ENCODE data around the gene BANK1. TPM values are rescaled to one million over a fixed set of nuclear protein-coding genes. Genes with fewer than 3 reads are reported as not detected.

BANK1 gene
- total RNA-seq, 1 donor from 2014 or later = 336 TPM

- Mint-ChIP-seq H3K9me3 (peaks cover 11% of the 10 kb centered on the region), H3K27ac (no peak overlapping the region), H3K4me3 (no peak overlapping the region), H3K4me1 (peaks cover 10% of the 10 kb centered on the region), H3K27me3 (no peaks in the 10 kb centered on the region), H3K36me3 (ENCODE audit: low read depth) (no peaks in the 10 kb centered on the region)
- intact Hi-C loops (cut with micrococcal nuclease) = no loop called here
- ATAC-seq (ENCODE audit: low read depth) (no peak), DNase-seq (no peak)
- no peak for TF ChIP-seq CTCF (IDR thresholded peaks at IDR 0.05)
- ChIA-PET CTCF (no interaction called here), POLR2A (no interaction called here)
These were observed 28.5 kb upstream of the BANK1 start for GRCh38 chr4:101762025-101762424.

- TF ChIP-seq CTCF (IDR thresholded peaks at IDR 0.05) = no peak
- peaks cover 10% of the 10 kb centered on the region for H3K4me1 Mint-ChIP-seq
- ChIA-PET CTCF (no interaction called here), POLR2A (interaction anchor here (0.6 kb wide), 1 partner anchor 319 kb away, joined by 4 read pairs; no protein-coding TSS in a partner anchor)
- peaks cover 13% of the 10 kb centered on the region for H3K9me3 Mint-ChIP-seq
- no peak overlapping the region for H3K27ac Mint-ChIP-seq
- H3K36me3 Mint-ChIP-seq (ENCODE audit: low read depth) = no peaks in the 10 kb centered on the region
- intact Hi-C loops (cut with micrococcal nuclease) = no loop called here
- DNase-seq (no peak), ATAC-seq (ENCODE audit: low read depth) (no peak)
- no peak overlapping the region for H3K4me3 Mint-ChIP-seq
- H3K27me3 Mint-ChIP-seq = no peaks in the 10 kb centered on the region
These were observed 28.0 kb upstream of the BANK1 start for GRCh38 chr4:101762534-101762933.

GRCh38 chr4:101763576-101763975 lies 27.0 kb upstream of the BANK1 start:
- POLR2A ChIA-PET = no interaction called here
- Mint-ChIP-seq H3K36me3 (ENCODE audit: low read depth) (no peaks in the 10 kb centered on the region), H3K27me3 (no peaks in the 10 kb centered on the region), H3K4me1 (peaks cover 10% of the 10 kb centered on the region), H3K4me3 (no peak overlapping the region), H3K27ac (no peak overlapping the region), H3K9me3 (peaks cover 13% of the 10 kb centered on the region)
- DNase-seq (no peak), ATAC-seq (ENCODE audit: low read depth) (no peak)
- intact Hi-C loops (cut with micrococcal nuclease) = no loop called here
- no peak for TF ChIP-seq CTCF (IDR thresholded peaks at IDR 0.05)
- CTCF ChIA-PET = no interaction called here

DNA sequence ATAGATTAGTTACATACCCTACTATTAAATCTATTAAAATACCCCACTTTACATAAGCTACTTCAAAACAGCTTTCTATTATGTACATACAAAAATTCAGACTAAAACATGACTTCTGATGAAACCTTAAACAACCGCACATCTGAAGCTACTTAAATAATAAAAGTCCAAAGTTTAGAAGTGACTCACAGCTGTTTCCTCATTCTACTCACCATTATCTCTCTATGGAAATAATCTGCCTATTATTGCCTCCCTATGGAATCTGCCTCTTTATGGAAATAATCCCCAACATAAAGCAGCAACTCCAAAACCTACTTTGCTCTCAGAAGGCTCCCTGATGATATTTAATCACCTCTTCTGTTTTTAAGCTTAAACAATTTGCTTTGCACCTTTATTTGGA lies 15.7 kb upstream of the BANK1 start:
- H3K27me3 Mint-ChIP-seq = no peaks in the 10 kb centered on the region
- peaks cover 21% of the 10 kb centered on the region for H3K9me3 Mint-ChIP-seq
- no peak for TF ChIP-seq CTCF (IDR thresholded peaks at IDR 0.05)
- ChIA-PET CTCF (no interaction called here), POLR2A (interaction anchor here (0.6 to 0.7 kb wide), 2 partner anchors 24 to 441 kb away, joined by 3 read pairs; no protein-coding TSS in a partner anchor)
- peaks cover 2% of the 10 kb centered on the region for H3K36me3 Mint-ChIP-seq (ENCODE audit: low read depth)
- peaks cover 35% of the 10 kb centered on the region for H3K4me1 Mint-ChIP-seq
- H3K27ac Mint-ChIP-seq = no peak overlapping the region
- intact Hi-C loops (cut with micrococcal nuclease) = no loop called here
- no peak overlapping the region for H3K4me3 Mint-ChIP-seq
- ATAC-seq (ENCODE audit: low read depth) = no peak
- DNase-seq = no peak

- POLR2A ChIA-PET = interaction anchor here (0.6 to 0.7 kb wide), 2 partner anchors 46 to 154 kb away, joined by 3 read pairs; no protein-coding TSS in a partner anchor
- intact Hi-C loops (cut with micrococcal nuclease) = no loop called here
- Mint-ChIP-seq H3K36me3 (ENCODE audit: low read depth) (no peaks in the 10 kb centered on the region), H3K27ac (no peak overlapping the region), H3K27me3 (no peaks in the 10 kb centered on the region), H3K9me3 (peaks cover 4% of the 10 kb centered on the region), H3K4me1 (peaks cover 31% of the 10 kb centered on the region), H3K4me3 (no peak overlapping the region)
- TF ChIP-seq CTCF (IDR thresholded peaks at IDR 0.05) = no peak
- peak; percentile 56 for ATAC-seq (ENCODE audit: low read depth)
- CTCF ChIA-PET = no interaction called here
- DNase-seq = no peak
These were observed 13.1 kb upstream of the BANK1 start for GRCh38 chr4:101777431-101777830.

Measured in activated B cell treated with CpG ODN at 0.5 μM for 24 hours (primary cell).